IMR-90 (cell line): ENCODE measurements around the gene P4HA1. TPM values are rescaled to one million over a fixed set of nuclear protein-coding genes. Genes with fewer than 3 reads are reported as not detected.

ENCODE experiments used
- ATAC-seq: fragments of 200-7000 bp; cut with Tn5 transposase; 2 replicates; pipeline ENCODE4 v1.9.1; 2020; ENCODE audit warnings: low read depth, mild to moderate bottlenecking, moderate library complexity
- BruUV-seq: library from RNA; stranded (reverse); fragments of 400-500 nt; replicated peaks from 2 replicates; lab custom pipeline; 2021; lab: Mats Ljungman, UMichigan
- CTCF ChIA-PET: fragments of 300-600 bp; formaldehyde crosslinking; extraction: SDS; loops from one replicate; lab custom pipeline; 2021; ENCODE audit warnings: antibody characterized with exemption; lab: Yijun Ruan, JAX
- POLR2A ChIA-PET: fragments of 300-600 bp; sonication (Branson Sonifier 250); formaldehyde crosslinking; loops from one replicate; lab custom pipeline; 2022; ENCODE audit warnings: antibody characterized with exemption; ENCODE audit not compliant: unreplicated experiment; lab: Charles Lee
- DNase-seq: peaks from one replicate; pipeline ENCODE4 v3.0.0; 2013
- H2AFZ ChIP-seq: replicated peaks from 2 replicates; pipeline ENCODE3; 2013; ENCODE audit warnings: low read length, mild to moderate bottlenecking; ENCODE audit not compliant: poor library complexity
- H2AK5ac ChIP-seq: 2 replicates; pipeline ENCODE4 v1.6.1; 2013; ENCODE audit warnings: low read depth, low read length, inconsistent platforms
- H2AK9ac ChIP-seq: replicated peaks from 2 replicates; pipeline ENCODE3; 2013; ENCODE audit warnings: mild to moderate bottlenecking, low read depth, low read length, moderate library complexity; ENCODE audit not compliant: poor library complexity
- H2BK120ac ChIP-seq: 2 replicates; pipeline ENCODE4 v1.6.1; 2013; ENCODE audit warnings: low read depth, low read length, inconsistent platforms
- H2BK15ac ChIP-seq: 3 replicates; pipeline ENCODE4 v1.6.1; 2013; ENCODE audit warnings: low read depth, low read length, inconsistent platforms
- H2BK20ac ChIP-seq: 2 replicates; pipeline ENCODE4 v1.6.1; 2013; ENCODE audit warnings: low read depth, mild to moderate bottlenecking, inconsistent platforms, low read length, moderate library complexity
- H2BK5ac ChIP-seq: 2 replicates; pipeline ENCODE4 v1.6.1; 2013; ENCODE audit warnings: mild to moderate bottlenecking, low read depth, low read length, inconsistent platforms; ENCODE audit not compliant: poor library complexity, severe bottlenecking
- H3K14ac ChIP-seq: replicated peaks from 2 replicates; pipeline ENCODE4 v1.6.1; 2013; ENCODE audit warnings: low read depth, low read length, inconsistent platforms
- H3K18ac ChIP-seq: 2 replicates; pipeline ENCODE4 v1.6.1; 2013; ENCODE audit warnings: low read depth, low read length, control low read depth
- H3K23ac ChIP-seq: 2 replicates; pipeline ENCODE4 v1.6.1; 2013; ENCODE audit warnings: low read depth, low read length, inconsistent platforms
- H3K27ac ChIP-seq: 2 replicates; pipeline ENCODE4 v1.5.1; 2013; ENCODE audit warnings: mild to moderate bottlenecking, control low read depth, low read length; ENCODE audit not compliant: insufficient read depth
- H3K27me3 ChIP-seq: 2 replicates; pipeline ENCODE4 v1.6.1; 2013; ENCODE audit warnings: low read length; ENCODE audit not compliant: control insufficient read depth, insufficient read depth
- H3K36me3 ChIP-seq: 2 replicates; pipeline ENCODE4 v1.6.1; 2013; ENCODE audit warnings: low read length, mixed read lengths; ENCODE audit not compliant: control insufficient read depth, insufficient read depth
- H3K4ac ChIP-seq: 2 replicates; pipeline ENCODE4 v1.6.1; 2013; ENCODE audit warnings: low read depth, low read length, inconsistent platforms
- H3K4me1 ChIP-seq: 2 replicates; pipeline ENCODE4 v1.6.1; 2013; ENCODE audit warnings: low read length, mixed read lengths; ENCODE audit not compliant: control insufficient read depth, insufficient read depth
- H3K4me2 ChIP-seq: 2 replicates; pipeline ENCODE4 v1.6.1; 2013; ENCODE audit warnings: low read depth, mild to moderate bottlenecking, control low read depth, low read length, moderate library complexity
- H3K4me3 ChIP-seq: 2 replicates; pipeline ENCODE4 v1.5.1; 2013; ENCODE audit warnings: low read depth, mild to moderate bottlenecking, control low read depth, low read length, moderate library complexity; ENCODE audit not compliant: insufficient read depth
- H3K56ac ChIP-seq: 2 replicates; pipeline ENCODE4 v1.6.1; 2013; ENCODE audit warnings: low read length, inconsistent platforms; ENCODE audit not compliant: insufficient read depth; ENCODE audit errors: extremely low read depth
- H3K79me1 ChIP-seq, 2 experiments: 2 replicates each; pipeline ENCODE4 v1.6.1; 2013; ENCODE audit warnings: low read length in 2 of 2, inconsistent platforms in 1 of 2, low read depth in 1 of 2
- H3K9ac ChIP-seq: 2 replicates; pipeline ENCODE4 v1.6.1; 2013; ENCODE audit warnings: low read depth, low read length, control low read depth
- H3K9me1 ChIP-seq: 2 replicates; pipeline ENCODE4 v1.6.1; 2013; ENCODE audit warnings: low read length, inconsistent platforms; ENCODE audit not compliant: insufficient read depth
- H3K9me3 ChIP-seq: 2 replicates; pipeline ENCODE4 v1.6.1; 2013; ENCODE audit warnings: low read length; ENCODE audit not compliant: control insufficient read depth, insufficient read depth
- H4K20me1 ChIP-seq: 2 replicates; pipeline ENCODE4 v1.6.1; 2013; ENCODE audit warnings: low read length, inconsistent platforms; ENCODE audit not compliant: insufficient read depth
- H4K5ac ChIP-seq: 2 replicates; pipeline ENCODE4 v1.6.1; 2013; ENCODE audit warnings: mild to moderate bottlenecking, low read depth, low read length, control low read depth
- H4K8ac ChIP-seq, 2 experiments: 2 replicates each; pipeline ENCODE4 v1.6.1; 2013; ENCODE audit warnings: low read depth in 2 of 2, low read length in 2 of 2, control low read depth in 1 of 2, inconsistent platforms in 1 of 2
- H4K91ac ChIP-seq: 2 replicates; pipeline ENCODE4 v1.6.1; 2013; ENCODE audit warnings: low read depth, low read length, inconsistent platforms; ENCODE audit not compliant: insufficient read depth
- CEBPB ChIP-seq: IDR thresholded peaks from 2 replicates; pipeline ENCODE4 v1.6.1; 2012; ENCODE audit warnings: low read depth, low read length, improper control_type of control experiment
- MAFK ChIP-seq: IDR thresholded peaks from 2 replicates; pipeline ENCODE4 v1.6.1; 2012; ENCODE audit warnings: low read depth, low read length, improper control_type of control experiment
- MXI1 ChIP-seq: IDR thresholded peaks from 2 replicates; pipeline ENCODE4 v1.6.1; 2012; ENCODE audit warnings: low read depth, mild to moderate bottlenecking, low read length, moderate library complexity, borderline replicate concordance
- NFE2L2 ChIP-seq: fragments of 150-350 bp; IDR thresholded peaks from 2 replicates; pipeline ENCODE4 v1.6.1; 2016; ENCODE audit warnings: low read depth, mild to moderate bottlenecking, low read length
- POLR2A ChIP-seq: IDR thresholded peaks from 2 replicates; pipeline ENCODE4 v1.6.1; 2012; ENCODE audit warnings: mild to moderate bottlenecking, low read depth, low read length
- RFX5 ChIP-seq: IDR thresholded peaks from 2 replicates; pipeline ENCODE4 v1.8.0; 2012; ENCODE audit warnings: low read depth, mild to moderate bottlenecking, low read length, moderate library complexity
- WGBS, 2 experiments: methylation state at CpG; one replicate each; pipeline versions ENCODE4 v1.1.5 to v1.1.7; 2013; ENCODE audit warnings: missing lambda C conversion rate in 2 of 2; ENCODE audit not compliant: insufficient read length in 1 of 2; ENCODE audit errors: extremely low coverage in 2 of 2; 5-methylcytosine and 5-hydroxymethylcytosine counted together
- dilution Hi-C: fragments of 300-500 bp; cut with HindIII; formaldehyde crosslinking; loops from one replicate; pipeline ENCODE4 v1.14.3; 2018; ENCODE audit warnings: low sequenced_read_pairs; ENCODE audit not compliant: unreplicated experiment
- in situ Hi-C: fragments of 300-500 bp; cut with MboI; formaldehyde crosslinking; loops from 3 replicates; pipeline ENCODE4 v1.14.3; 2019; ENCODE audit warnings: low sequenced_read_pairs, inconsistent platforms, mixed read lengths
- intact Hi-C: fragments of 100-400 bp; cut with micrococcal nuclease; formaldehyde crosslinking; loops from 2 replicates; pipeline ENCODE4 v1.10.0; 2022
- polyA plus RNA-seq, 3 experiments: library from polyadenylated mRNA; depleted of rRNA; stranded (reverse); fragments of >200 nt; gene quantifications; 2 replicates each; pipeline ENCODE4 v1.2.3, GENCODE V29; 2012; ENCODE audit warnings: low replicate concordance in 1 of 3
- total RNA-seq: library from RNA; depleted of rRNA; stranded (reverse); fragments of >200 nt; gene quantifications from 2 replicates; pipeline ENCODE4 v1.2.3, GENCODE V29; 2012
- TF ChIP-seq, protein P1 (sequence below): fragments of 150-350 bp; IDR thresholded peaks from 2 replicates; pipeline ENCODE4 v1.6.1; 2016; ENCODE audit warnings: low read depth, mild to moderate bottlenecking, low read length, moderate library complexity, borderline replicate concordance
- TF ChIP-seq, protein P2 (sequence below): conservative IDR thresholded peaks from 2 replicates; pipeline ENCODE4 v1.5.1; 2012; ENCODE audit warnings: mild to moderate bottlenecking, low read depth, low read length, improper control_type of control experiment

P4HA1 gene
- total and polyA plus RNA-seq, 2 of the 4 experiments (the other 2 are of a cell fraction) = 178 to 241 TPM

DNA sequence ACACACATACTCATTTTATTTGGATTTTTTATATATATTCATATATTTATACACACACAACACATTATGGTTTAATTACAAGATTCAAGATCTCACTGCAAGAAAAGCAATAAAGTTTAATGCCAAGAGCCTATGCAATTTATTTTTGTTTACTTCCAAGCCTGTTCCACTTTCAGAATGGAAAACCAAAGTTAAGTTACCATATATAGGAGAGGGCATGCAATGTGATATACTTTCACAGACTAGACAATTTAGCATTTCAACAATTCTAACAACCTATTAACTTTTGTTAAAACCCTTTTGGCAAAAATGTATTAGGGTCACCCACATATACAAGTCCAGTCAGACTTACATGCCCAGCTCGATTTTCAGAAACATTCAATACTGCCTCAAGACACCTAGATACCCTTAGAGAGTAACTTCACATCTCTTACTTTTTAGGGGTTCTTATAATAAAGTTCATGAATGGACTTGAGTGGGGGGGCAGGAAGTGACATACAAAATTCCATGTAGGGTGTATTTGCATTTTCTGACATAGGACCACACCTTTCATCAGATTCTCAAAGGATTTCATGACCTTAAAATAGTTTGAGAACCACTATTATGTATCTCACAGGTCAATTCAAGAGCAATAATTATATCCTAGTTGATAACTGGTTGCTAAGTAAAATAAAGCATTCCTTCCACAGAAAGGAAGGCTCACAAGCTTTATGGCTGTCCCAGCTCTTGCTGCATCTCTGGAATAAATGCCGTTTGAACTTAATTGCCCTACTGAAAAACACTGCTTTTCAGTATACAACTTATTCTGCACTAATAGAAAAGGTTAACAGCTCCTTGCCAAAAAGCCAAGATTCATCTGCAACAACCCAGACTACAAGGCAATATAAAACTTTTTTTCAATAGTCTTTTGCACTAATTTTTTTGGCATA, 2.5 kb downstream of the P4HA1 start:
- peak; percentile 19 for DNase-seq
- no peaks in the 10 kb centered on the region; the same call in 1 of the 2 replicates for H3K9me1 ChIP-seq
- H4K20me1 ChIP-seq = peaks cover 42% of the 10 kb centered on the region
- H3K4ac ChIP-seq = peak overlapping the region; percentile 24; the same call in 1 of the 2 replicates
- H4K91ac ChIP-seq = no peak overlapping the region
- no TSS peak for BruUV-seq
- CTCF ChIA-PET = interaction anchor here (1.1 kb wide), 1 partner anchor 10 kb away, joined by 3 read pairs; no protein-coding TSS in a partner anchor
- dilution Hi-C loops (no loop called here), in situ Hi-C loops (no loop called here), intact Hi-C loops (no loop called here)
- no peak overlapping the region for H2BK20ac ChIP-seq
- H3K4me1 ChIP-seq = peaks cover 6% of the 10 kb centered on the region; the same call in 1 of the 2 replicates
- no peaks in the 10 kb centered on the region for H3K9me3 ChIP-seq
- peaks cover 3% of the 10 kb centered on the region for H3K36me3 ChIP-seq
- peak overlapping the region; percentile 91 for H3K9ac ChIP-seq
- POLR2A ChIA-PET = interaction anchor here (0.5 to 0.6 kb wide), 3 partner anchors 16 to 867 kb away, joined by 4 to 13 read pairs (median 11); partner anchors contain the start of gene NUDT13
- H2BK120ac ChIP-seq = no peak overlapping the region; the same call in 1 of the 2 replicates
- 0% methylated on average over 1 of the region's 2 CpGs; no CpG with 5 or more reads in 1 of the 2 experiments for WGBS, 2 experiments
- peaks cover 0 to 20% of the 10 kb centered on the region in 2 experiments; a peak in 2 of 4 replicates for H3K79me1 ChIP-seq
- no peak for ATAC-seq
- peak overlapping the region; percentile 87 for H2BK5ac ChIP-seq
- H4K5ac ChIP-seq = peak overlapping the region; percentile 50; the same call in 1 of the 2 replicates
- H2BK15ac ChIP-seq = no peak overlapping the region
- H2AFZ ChIP-seq = no peak overlapping the region
- peak overlapping the region; percentile 61; the same call in 1 of the 2 replicates for H3K18ac ChIP-seq
- peak overlapping the region in 1 of 2 experiments; percentile 28; a peak in 1 of 4 replicates for H4K8ac ChIP-seq
- peak overlapping the region; percentile 1; the same call in 1 of the 2 replicates for H2AK5ac ChIP-seq
- no peak for TF ChIP-seq MXI1
- TF ChIP-seq POLR2A = no peak
- TF ChIP-seq CEBPB = no peak
- TF ChIP-seq RFX5 = no peak
- TF ChIP-seq, protein P1, sequence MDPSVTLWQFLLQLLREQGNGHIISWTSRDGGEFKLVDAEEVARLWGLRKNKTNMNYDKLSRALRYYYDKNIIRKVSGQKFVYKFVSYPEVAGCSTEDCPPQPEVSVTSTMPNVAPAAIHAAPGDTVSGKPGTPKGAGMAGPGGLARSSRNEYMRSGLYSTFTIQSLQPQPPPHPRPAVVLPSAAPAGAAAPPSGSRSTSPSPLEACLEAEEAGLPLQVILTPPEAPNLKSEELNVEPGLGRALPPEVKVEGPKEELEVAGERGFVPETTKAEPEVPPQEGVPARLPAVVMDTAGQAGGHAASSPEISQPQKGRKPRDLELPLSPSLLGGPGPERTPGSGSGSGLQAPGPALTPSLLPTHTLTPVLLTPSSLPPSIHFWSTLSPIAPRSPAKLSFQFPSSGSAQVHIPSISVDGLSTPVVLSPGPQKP = no peak
- TF ChIP-seq NFE2L2 = no peak
- TF ChIP-seq, protein P2, sequence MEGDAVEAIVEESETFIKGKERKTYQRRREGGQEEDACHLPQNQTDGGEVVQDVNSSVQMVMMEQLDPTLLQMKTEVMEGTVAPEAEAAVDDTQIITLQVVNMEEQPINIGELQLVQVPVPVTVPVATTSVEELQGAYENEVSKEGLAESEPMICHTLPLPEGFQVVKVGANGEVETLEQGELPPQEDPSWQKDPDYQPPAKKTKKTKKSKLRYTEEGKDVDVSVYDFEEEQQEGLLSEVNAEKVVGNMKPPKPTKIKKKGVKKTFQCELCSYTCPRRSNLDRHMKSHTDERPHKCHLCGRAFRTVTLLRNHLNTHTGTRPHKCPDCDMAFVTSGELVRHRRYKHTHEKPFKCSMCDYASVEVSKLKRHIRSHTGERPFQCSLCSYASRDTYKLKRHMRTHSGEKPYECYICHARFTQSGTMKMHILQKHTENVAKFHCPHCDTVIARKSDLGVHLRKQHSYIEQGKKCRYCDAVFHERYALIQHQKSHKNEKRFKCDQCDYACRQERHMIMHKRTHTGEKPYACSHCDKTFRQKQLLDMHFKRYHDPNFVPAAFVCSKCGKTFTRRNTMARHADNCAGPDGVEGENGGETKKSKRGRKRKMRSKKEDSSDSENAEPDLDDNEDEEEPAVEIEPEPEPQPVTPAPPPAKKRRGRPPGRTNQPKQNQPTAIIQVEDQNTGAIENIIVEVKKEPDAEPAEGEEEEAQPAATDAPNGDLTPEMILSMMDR = no peak
- TF ChIP-seq MAFK = no peak
- H3K23ac ChIP-seq = peak overlapping the region; percentile 62; the same call in 1 of the 2 replicates
- peak overlapping the region; percentile 79 for H3K56ac ChIP-seq
- H3K4me3 ChIP-seq = peak overlapping the region; percentile 71
- H2AK9ac ChIP-seq = no peak overlapping the region
- peak overlapping the region; percentile 87 for H3K14ac ChIP-seq
- no peak overlapping the region; the same call in 1 of the 2 replicates for H3K27ac ChIP-seq
- no peaks in the 10 kb centered on the region for H3K27me3 ChIP-seq
- H3K4me2 ChIP-seq = peak overlapping the region; percentile 92
